ENCODE data around the gene IL13RA2.

DNA sequence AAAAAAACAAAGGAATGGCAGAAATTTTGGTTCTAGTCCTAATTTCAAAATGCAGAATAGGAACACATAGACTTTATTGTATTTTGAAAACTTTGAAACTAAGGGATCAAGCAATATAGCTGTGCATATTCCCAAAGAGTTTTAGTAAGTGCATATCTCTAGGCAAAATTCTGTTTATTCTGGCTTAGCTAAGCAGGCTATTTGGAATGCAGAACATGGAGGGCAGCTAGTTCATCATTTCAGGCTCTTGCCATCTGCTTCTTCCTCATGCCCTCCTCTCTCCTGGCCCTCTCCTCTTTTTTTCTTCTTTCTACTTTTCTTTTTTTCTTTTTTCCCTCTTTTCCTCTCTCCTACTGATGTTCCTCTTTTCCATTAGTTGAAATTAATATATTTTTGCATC lies 12.0 kb upstream of the IL13RA2 start:
- no peak for TF ChIP-seq FOXA1 (IDR thresholded peaks at IDR 0.05)
- TF ChIP-seq SP1 (IDR thresholded peaks at IDR 0.05), result no peak
- TF ChIP-seq FOXA2 (IDR thresholded peaks at IDR 0.05), result no peak
